GM23338 (cell line): ENCODE data around the gene CKB. TPM values are rescaled to one million over a fixed set of nuclear protein-coding genes. Genes with fewer than 3 reads are reported as not detected.

Experiments used
- ATAC-seq: fragments of 200-7000 bp; cut with Tn5 transposase; 3 replicates; pipeline ENCODE4 v1.9.1; 2020
- DNase-seq: peaks from one replicate; pipeline ENCODE4 v3.0.0-alpha.2; 2015; ENCODE audit warnings: low spot score
- H2AFZ ChIP-seq: fragments of 200-600 bp; sonication (generic); 2 replicates; pipeline ENCODE4 v1.8.0; 2016; ENCODE audit warnings: antibody characterized with exemption, mild to moderate bottlenecking, moderate library complexity
- H3F3A ChIP-seq: fragments of 200-600 bp; sonication (generic); replicated peaks from 2 replicates; pipeline ENCODE4 v1.8.0; 2017; ENCODE audit warnings: antibody characterized with exemption, mixed run types, low read depth
- H3K27ac ChIP-seq: fragments of 200-600 bp; sonication (generic); 2 replicates; pipeline ENCODE4 v1.6.1; 2016; ENCODE audit warnings: low read depth
- H3K27me3 ChIP-seq: fragments of 200-600 bp; sonication (generic); 2 replicates; pipeline ENCODE4 v1.8.0; 2016; ENCODE audit warnings: mild to moderate bottlenecking, mixed run types, moderate library complexity; ENCODE audit not compliant: insufficient read depth
- H3K36me3 ChIP-seq: fragments of 200-600 bp; sonication (generic); 2 replicates; pipeline ENCODE4 v1.8.0; 2016; ENCODE audit warnings: mild to moderate bottlenecking; ENCODE audit not compliant: insufficient read depth
- H3K4me1 ChIP-seq: fragments of 200-600 bp; sonication (generic); 2 replicates; pipeline ENCODE4 v1.8.0; 2016; ENCODE audit warnings: mild to moderate bottlenecking, moderate library complexity; ENCODE audit not compliant: insufficient read depth
- H3K4me2 ChIP-seq: fragments of 200-600 bp; sonication (generic); 2 replicates; pipeline ENCODE4 v1.7.1; 2017; ENCODE audit warnings: mixed run types
- H3K4me3 ChIP-seq: fragments of 200-600 bp; sonication (generic); 2 replicates; pipeline ENCODE4 v1.6.1; 2016; ENCODE audit warnings: mixed run types
- H3K79me2 ChIP-seq: fragments of 200-600 bp; sonication (generic); replicated peaks from 2 replicates; pipeline ENCODE4 v1.8.0; 2017; ENCODE audit warnings: mild to moderate bottlenecking; ENCODE audit not compliant: insufficient read depth
- H3K9me2 ChIP-seq: fragments of 200-600 bp; sonication (generic); 2 replicates; pipeline ENCODE4 v1.8.0; 2017; ENCODE audit not compliant: insufficient read depth
- H4K20me1 ChIP-seq: fragments of 200-600 bp; sonication (generic); replicated peaks from 2 replicates; pipeline ENCODE4 v1.8.0; 2017; ENCODE audit warnings: mild to moderate bottlenecking; ENCODE audit not compliant: insufficient read depth
- H3K27ac Mint-ChIP-seq: 2 replicates; pipeline ENCODE4 v1.8.0; 2020; ENCODE audit warnings: inconsistent platforms, mild to moderate bottlenecking, moderate library complexity, mixed read lengths
- H3K27me3 Mint-ChIP-seq: 3 replicates; pipeline ENCODE4 v1.8.0; 2022; ENCODE audit warnings: low read depth, mild to moderate bottlenecking, moderate library complexity, mixed read lengths, inconsistent platforms; ENCODE audit not compliant: insufficient read depth, poor library complexity
- H3K36me3 Mint-ChIP-seq: 3 replicates; pipeline ENCODE4 v1.8.0; 2021; ENCODE audit warnings: low read depth, mild to moderate bottlenecking, inconsistent platforms, moderate library complexity, mixed read lengths
- H3K4me1 Mint-ChIP-seq: 3 replicates; pipeline ENCODE4 v1.8.0; 2020; ENCODE audit warnings: mild to moderate bottlenecking, inconsistent platforms, mixed read lengths
- H3K4me3 Mint-ChIP-seq: 3 replicates; pipeline ENCODE4 v1.8.0; 2021; ENCODE audit warnings: moderate library complexity, mild to moderate bottlenecking, inconsistent platforms, mixed read lengths
- H3K9me3 Mint-ChIP-seq: 3 replicates; pipeline ENCODE4 v1.8.0; 2020; ENCODE audit warnings: moderate library complexity, mild to moderate bottlenecking, inconsistent platforms, mixed read lengths
- CREB1 ChIP-seq: fragments of 250-450 bp; sonication (Bioruptor Pico); IDR thresholded peaks from 2 replicates; pipeline ENCODE4 v1.5.0; 2020; ENCODE audit warnings: low read depth, mild to moderate bottlenecking, moderate library complexity
- CTCF ChIP-seq, 2 experiments: fragments of 200-600 bp in 1 of 2; sonication (generic) in 1 of 2; conservative IDR thresholded peaks; 2 replicates each; pipeline versions ENCODE4 v1.5.1 to v1.6.1; 2016 to 2017; ENCODE audit warnings: antibody characterized with exemption in 2 of 2, low read depth in 2 of 2, mild to moderate bottlenecking in 2 of 2, moderate library complexity in 1 of 2
- ETS1 ChIP-seq: IDR thresholded peaks from 2 replicates; pipeline ENCODE4 v1.6.1; 2016; ENCODE audit warnings: antibody characterized with exemption
- EZH2 ChIP-seq: fragments of 200-600 bp; sonication (generic); IDR thresholded peaks from one replicate; pipeline ENCODE4 v1.8.0; 2017; ENCODE audit warnings: antibody characterized with exemption, mild to moderate bottlenecking, low read depth; ENCODE audit not compliant: unreplicated experiment
- EZH2phosphoT487 ChIP-seq: fragments of 200-600 bp; sonication (generic); IDR thresholded peaks from one replicate; pipeline ENCODE4 v1.8.1; 2018; ENCODE audit warnings: antibody characterized with exemption; ENCODE audit not compliant: unreplicated experiment
- JUNB ChIP-seq: IDR thresholded peaks from one replicate; pipeline ENCODE4 v1.6.1; 2016; ENCODE audit warnings: antibody characterized with exemption; ENCODE audit not compliant: unreplicated experiment
- NANOG ChIP-seq: IDR thresholded peaks from 2 replicates; pipeline ENCODE4 v1.6.1; 2016; ENCODE audit warnings: antibody characterized with exemption, borderline replicate concordance
- REST ChIP-seq: IDR thresholded peaks from one replicate; pipeline ENCODE4 v1.6.1; 2018; ENCODE audit warnings: antibody characterized with exemption; ENCODE audit not compliant: unreplicated experiment
- STAT1 ChIP-seq: IDR thresholded peaks from one replicate; pipeline ENCODE4 v1.6.1; 2016; ENCODE audit warnings: antibody characterized with exemption; ENCODE audit not compliant: unreplicated experiment
- ZNF114 ChIP-seq: fragments of 250-450 bp; sonication (Bioruptor Pico); IDR thresholded peaks from 2 replicates; pipeline ENCODE4 v1.5.0; 2020; ENCODE audit warnings: mild to moderate bottlenecking, moderate library complexity
- ZNF331 ChIP-seq: fragments of 250-450 bp; sonication (Bioruptor Pico); IDR thresholded peaks from 2 replicates; pipeline ENCODE4 v1.5.0; 2020; ENCODE audit warnings: low read depth, mild to moderate bottlenecking, moderate library complexity
- ZNF462 ChIP-seq: fragments of 250-450 bp; sonication (Bioruptor Pico); IDR thresholded peaks from 2 replicates; pipeline ENCODE4 v1.5.0; 2020; ENCODE audit warnings: mild to moderate bottlenecking, moderate library complexity
- polyA plus RNA-seq: library from polyadenylated mRNA; unstranded; fragments of >200 nt; fragmentation: Nextera tagmentation; extraction: Ambion mirVana; gene quantifications from 2 replicates; pipeline ENCODE4 v1.2.1, GENCODE V29; 2016
- total RNA-seq: library from RNA; depleted of rRNA; stranded (reverse); fragments of >200 nt; shearing (Covaris generic); gene quantifications from 2 replicates; pipeline ENCODE4 v1.2.3, GENCODE V29; 2014

CKB gene
- total and polyA plus RNA-seq, 2 experiments from 2014 or later: 604 to 852 TPM

GRCh38 chr14:103543721-103544387 is 21.2 kb upstream of the CKB start:
- H3K9me3 Mint-ChIP-seq: no peaks in the 10 kb centered on the region
- ATAC-seq (no peak), DNase-seq (no peak)
- Histone ChIP-seq H3K4me1 (peaks cover 18% of the 10 kb centered on the region), H3K4me2 (peak overlapping the region; percentile 84; the same call in 1 of the 2 replicates), H3F3A (0 out of 2 replicates have a peak, but pooled peaks cover 3% of the 10 kb centered on the region), H3K4me3 (no peak overlapping the region), H3K9me2 (no peaks in the 10 kb centered on the region), H3K27ac (peak overlapping the region; percentile 94; the same call in 1 of the 2 replicates), H3K79me2 (no peaks in the 10 kb centered on the region), H3K27me3 (no peaks in the 10 kb centered on the region; the same call in 1 of the 2 replicates), H4K20me1 (no peaks in the 10 kb centered on the region), H3K36me3 (no peaks in the 10 kb centered on the region), H2AFZ (no peak overlapping the region)
- peaks cover 12% of the 10 kb centered on the region; the same call in 2 of the 3 replicates for H3K4me1 Mint-ChIP-seq
- no peaks in the 10 kb centered on the region for H3K36me3 Mint-ChIP-seq
- H3K27ac Mint-ChIP-seq: no peak overlapping the region
- TF ChIP-seq CTCF (conservative IDR thresholded peaks at IDR 0.05; ENCODE audit: low read depth in 2 of 2) (no peak), CREB1 (CRISPR knock-in tag) (no peak), ZNF114 (CRISPR knock-in tag) (no peak), ZNF331 (CRISPR knock-in tag) (no peak), EZH2 (no peak), NANOG (no peak), JUNB (no peak), REST (no peak), ETS1 (no peak), STAT1 (no peak), EZH2phosphoT487 (no peak), ZNF462 (no peak)
- H3K4me3 Mint-ChIP-seq: no peak overlapping the region
- H3K27me3 Mint-ChIP-seq: peaks cover 16% of the 10 kb centered on the region
